Motor neuron (in vitro differentiated cells): ENCODE measurements around the gene TBX2. TPM values are rescaled to one million over a fixed set of nuclear protein-coding genes. Genes with fewer than 3 reads are reported as not detected.

Experiments
- ATAC-seq, 8 experiments: fragments of 200-7000 bp; cut with Tn5 transposase; replicated peaks in 6 of 8; 2 replicates each; pipeline ENCODE4 v1.8.0; 2021; ENCODE audit warnings: mild to moderate bottlenecking in 8 of 8, moderate library complexity in 8 of 8
- H3K27ac ChIP-seq, 2 donors: fragments of 250-450 bp; sonication (Bioruptor Pico); 2 replicates each; pipeline ENCODE4 v1.9.0; 2021; ENCODE audit warnings: antibody characterized with exemption in 2 of 2, mild to moderate bottlenecking in 2 of 2, moderate library complexity in 1 of 2
- H3K4me1 ChIP-seq, 2 donors: fragments of 250-450 bp; sonication (Bioruptor Pico); replicated peaks in 1 of 2; 2 replicates each; pipeline ENCODE4 v1.6.1; 2021; ENCODE audit warnings: antibody characterized with exemption in 2 of 2, mild to moderate bottlenecking in 2 of 2, moderate library complexity in 1 of 2
- H3K4me3 ChIP-seq, 5 donors: fragments of 250-450 bp; sonication (Bioruptor Pico); 2 replicates each; pipeline ENCODE4 v1.9.0; 2021; ENCODE audit warnings: antibody characterized with exemption in 5 of 5, mild to moderate bottlenecking in 5 of 5, moderate library complexity in 4 of 5
- WGBS, 10 experiments: fragments of 450-650 bp; shearing (Covaris generic); methylation state at CpG; one replicate each; pipeline ENCODE4 v1.0.0; 2022; 5-methylcytosine and 5-hydroxymethylcytosine counted together
- in situ Hi-C, 9 experiments: fragments of 400-800 bp; cut with MboI; loops; one replicate each; pipeline ENCODE4 v1.15.0; 2021; ENCODE audit warnings: low sequenced_read_pairs in 9 of 9, low pct_unique_long_range_greater_than_20kb in 2 of 9; ENCODE audit not compliant: unreplicated experiment in 9 of 9
- total RNA-seq, 8 experiments: library from RNA; unstranded; fragments of 300-600 nt; gene quantifications; 2 replicates each; pipeline versions ENCODE4 v1.2.3 to v1.2.4, GENCODE V29; 2022

The TBX2 gene
- total RNA-seq, 8 experiments from 2014 or later, result 0.25 to 2.9 (median 2.1) TPM

GRCh38 chr17:61376931-61377838, 22.5 kb upstream of the TBX2 start:
- in situ Hi-C loops, result loop anchor here in 6 of 9 experiments (25.0 kb wide), 3 partner anchors 365 to 665 kb away; no protein-coding TSS in a partner anchor
- no peak overlapping the region for H3K27ac ChIP-seq

DNA sequence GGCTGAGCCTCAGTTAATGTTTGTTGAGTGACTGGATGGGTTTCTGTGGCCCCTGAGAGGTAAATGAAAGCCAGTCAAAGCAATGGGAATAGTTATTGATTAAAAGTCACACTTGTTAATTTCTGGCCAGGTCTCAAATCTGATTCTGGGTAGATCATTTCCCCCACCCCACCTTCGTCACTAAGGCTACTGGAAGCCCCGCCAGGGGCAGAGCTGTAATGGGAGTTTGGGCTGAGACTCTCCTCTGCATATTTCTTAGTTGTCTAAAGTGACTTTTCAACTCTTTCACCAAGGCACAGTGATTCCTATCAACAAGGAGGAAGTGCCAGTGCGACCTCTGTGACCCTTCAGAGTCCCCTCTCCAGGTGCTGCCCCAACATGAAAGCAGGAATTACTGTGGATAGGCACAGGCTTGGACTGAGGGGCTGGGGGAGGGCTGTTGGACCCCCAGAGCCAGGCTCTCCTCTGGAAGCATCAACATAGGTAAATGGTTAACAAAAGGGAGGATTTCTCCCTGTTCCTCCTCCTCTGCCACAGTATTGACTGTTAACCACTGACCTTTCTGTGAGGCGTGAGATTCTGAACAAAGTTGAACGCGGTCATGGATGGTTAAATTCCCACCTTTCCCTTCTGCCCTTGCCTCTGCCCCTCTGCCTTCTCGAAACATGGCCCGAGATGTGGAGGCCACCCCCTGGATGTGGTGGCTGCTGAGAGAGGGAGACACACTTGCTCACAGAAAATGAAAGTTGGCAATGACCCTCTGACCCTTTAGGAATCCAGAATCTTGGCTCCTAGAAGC, 20.8 kb upstream of the TBX2 start:
- Histone ChIP-seq H3K27ac (no peak overlapping the region), H3K4me3 (no peak overlapping the region), H3K4me1 (peaks cover 7 to 9% of the 10 kb centered on the region in 2 donors)
- in situ Hi-C loops, result loop anchor here in 6 of 9 experiments (25.0 kb wide), 3 partner anchors 367 to 667 kb away; no protein-coding TSS in a partner anchor
- WGBS, 10 experiments, result 60 to 82% (median 73%) methylated on average over 1 to 7 of the region's 8 CpGs; no CpG with 5 or more reads in 3 of the 10 experiments
- ATAC-seq, result no peak

More at GRCh38 chr17:61376931-61377838, 22.5 kb upstream of the TBX2 start:
- ATAC-seq, result no peak
- 66 to 100% (median 84%) methylated on average over 1 to 13 of the region's 18 CpGs for WGBS, 10 experiments
- H3K4me1 ChIP-seq, result peaks cover 7 to 9% of the 10 kb centered on the region in 2 donors
- no peak overlapping the region for H3K4me3 ChIP-seq

GRCh38 chr17:61379457-61380216, 20.0 kb upstream of the TBX2 start:
- in situ Hi-C loops, result loop anchor here in 6 of 9 experiments (25.0 kb wide), 3 partner anchors 367 to 667 kb away; no protein-coding TSS in a partner anchor
- 61 to 100% (median 92%) methylated on average over 2 to 17 of the region's 21 CpGs; no CpG with 5 or more reads in 1 of the 10 experiments for WGBS, 10 experiments
- Histone ChIP-seq H3K27ac (no peak overlapping the region), H3K4me1 (peaks cover 7 to 9% of the 10 kb centered on the region in 2 donors), H3K4me3 (no peak overlapping the region)
- no peak for ATAC-seq

- Histone ChIP-seq H3K4me3 (no peak overlapping the region), H3K4me1 (peaks cover 7 to 9% of the 10 kb centered on the region in 2 donors), H3K27ac (no peak overlapping the region)
- in situ Hi-C loops, result loop anchor here in 6 of 9 experiments (25.0 kb wide), 3 partner anchors 368 to 668 kb away; no protein-coding TSS in a partner anchor
- ATAC-seq, result peak in 1 of 8 experiments; percentile 25
- 0 to 91% (median 79%) methylated on average over 1 to 10 of the region's 10 CpGs; no CpG with 5 or more reads in 4 of the 10 experiments for WGBS, 10 experiments
Observed at GRCh38 chr17:61380217-61380835, 19.3 kb upstream of the TBX2 start.

GRCh38 chr17:61380836-61381525, 18.7 kb upstream of the TBX2 start:
- H3K27ac ChIP-seq, result no peak overlapping the region
- ATAC-seq, result peak in 4 of 8 experiments; percentile 25 to 79 (median 50)
- peaks cover 7 to 9% of the 10 kb centered on the region in 2 donors for H3K4me1 ChIP-seq
- no peak overlapping the region for H3K4me3 ChIP-seq
- WGBS, 10 experiments, result 0 to 92% (median 75%) methylated on average over 1 to 12 of the region's 18 CpGs
- in situ Hi-C loops, result loop anchor here in 6 of 9 experiments (25.0 kb wide), 3 partner anchors 369 to 669 kb away; no protein-coding TSS in a partner anchor

DNA sequence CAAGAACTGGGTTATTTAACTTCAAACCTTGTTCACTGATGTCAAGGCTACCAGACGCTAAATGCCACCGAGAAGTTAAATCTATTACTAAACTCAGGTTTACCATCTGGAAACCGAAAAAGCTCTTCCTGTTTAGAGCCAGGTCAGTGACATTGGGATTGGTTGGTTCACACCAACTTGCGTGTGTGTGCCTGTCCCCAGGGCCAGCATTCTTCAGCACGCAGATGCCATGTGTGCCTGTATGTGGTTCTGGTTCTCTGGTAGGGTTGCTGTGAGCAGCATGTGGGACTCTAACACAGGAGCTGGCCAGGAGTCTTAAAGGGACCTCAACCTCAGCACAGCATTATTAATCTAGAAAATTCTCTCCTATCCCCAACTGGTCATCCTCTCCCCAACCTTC, 18.1 kb upstream of the TBX2 start:
- ATAC-seq, result no peak
- in situ Hi-C loops, result loop anchor here in 6 of 9 experiments (25.0 kb wide), 3 partner anchors 369 to 669 kb away; no protein-coding TSS in a partner anchor
- peaks cover 7 to 9% of the 10 kb centered on the region in 2 donors for H3K4me1 ChIP-seq
- 62 to 100% (median 100%) methylated on average over 1 to 5 of the region's 5 CpGs; no CpG with 5 or more reads in 5 of the 10 experiments for WGBS, 10 experiments
- no peak overlapping the region for H3K4me3 ChIP-seq
- no peak overlapping the region for H3K27ac ChIP-seq

GRCh38 chr17:61382796-61383688, 16.6 kb upstream of the TBX2 start:
- no peak overlapping the region for H3K27ac ChIP-seq
- no peak for ATAC-seq
- peaks cover 7 to 9% of the 10 kb centered on the region in 2 donors for H3K4me1 ChIP-seq
- in situ Hi-C loops, result loop anchor here in 6 of 9 experiments (25.0 kb wide), 3 partner anchors 371 to 671 kb away; no protein-coding TSS in a partner anchor
- H3K4me3 ChIP-seq, result no peak overlapping the region
- WGBS, 10 experiments, result 75 to 93% (median 80%) methylated on average over 1 to 4 of the region's 16 CpGs; no CpG with 5 or more reads in 2 of the 10 experiments

DNA sequence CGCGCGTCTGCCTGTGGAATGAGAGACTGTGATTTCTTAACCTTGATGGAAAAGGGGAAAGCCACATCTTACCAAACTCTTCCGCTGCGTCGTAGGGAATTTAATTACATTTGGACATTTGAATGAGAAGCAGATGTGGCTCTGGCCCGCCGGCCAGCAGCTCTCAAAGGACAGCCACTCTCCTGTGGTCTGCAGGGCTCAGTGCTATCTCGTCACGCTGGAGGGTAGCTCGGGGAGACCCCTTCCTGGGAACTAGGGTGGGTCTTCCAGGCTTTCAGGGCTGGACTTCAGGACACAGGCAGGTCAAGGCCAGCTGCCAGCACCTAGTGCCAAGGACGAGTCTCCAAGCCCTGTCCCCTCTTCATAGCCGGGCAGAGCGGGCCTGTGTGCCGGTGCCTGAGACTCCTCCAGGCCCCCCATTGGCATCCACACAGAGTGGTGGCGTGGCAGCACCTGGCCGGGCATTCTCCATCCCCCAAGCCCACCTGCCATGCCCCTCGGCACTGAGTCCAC, 15.9 kb upstream of the TBX2 start:
- WGBS, 10 experiments, result 43 to 90% (median 82%) methylated on average over 2 to 6 of the region's 18 CpGs; no CpG with 5 or more reads in 6 of the 10 experiments
- in situ Hi-C loops, result loop anchor here in 6 of 9 experiments (25.0 kb wide), 3 partner anchors 371 to 671 kb away; no protein-coding TSS in a partner anchor
- peak in 1 of 8 experiments; percentile 25 for ATAC-seq
- Histone ChIP-seq H3K4me3 (no peak overlapping the region), H3K27ac (no peak overlapping the region), H3K4me1 (peaks cover 7 to 9% of the 10 kb centered on the region in 2 donors)

DNA sequence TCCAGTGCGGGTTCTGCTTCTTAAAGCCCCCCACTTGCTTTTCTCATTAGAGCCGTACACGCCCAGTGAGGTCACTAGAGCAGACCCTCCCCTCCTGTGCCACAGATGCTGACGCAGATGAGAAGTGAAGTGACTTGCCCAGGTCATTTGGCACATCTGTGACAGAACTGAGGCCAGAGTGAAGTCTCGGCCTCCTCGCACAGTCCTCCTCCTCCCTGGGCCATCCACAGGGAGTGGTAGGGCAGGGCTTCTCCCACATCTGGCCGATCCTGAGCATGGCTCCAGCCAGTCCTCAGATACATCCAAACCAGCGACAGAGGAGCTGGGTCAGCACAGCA, 15.3 kb upstream of the TBX2 start:
- no peak overlapping the region for H3K27ac ChIP-seq
- peaks cover 7 to 9% of the 10 kb centered on the region in 2 donors for H3K4me1 ChIP-seq
- no peak overlapping the region for H3K4me3 ChIP-seq
- in situ Hi-C loops, result loop anchor here in 6 of 9 experiments (25.0 kb wide), 3 partner anchors 372 to 672 kb away; no protein-coding TSS in a partner anchor
- ATAC-seq, result peak in 1 of 8 experiments; percentile 40
- 80 to 100% (median 97%) methylated on average over 1 to 5 of the region's 8 CpGs; no CpG with 5 or more reads in 2 of the 10 experiments for WGBS, 10 experiments
